ENCODE results near the gene SIX5. TPM values are rescaled to one million over a fixed set of nuclear protein-coding genes. Genes with fewer than 3 reads are reported as not detected.
A peak's percentile ranks its signal among the peaks of the same experiment; 100 is the strongest.

The SIX5 gene
- total RNA-seq, 1 donor from 2014 or later: 11.2 TPM

- no peak overlapping the region for H3K4me3 ChIP-seq (ENCODE audit: low read depth, low read length)
- no peak for TF ChIP-seq CTCF (conservative IDR thresholded peaks at IDR 0.05; ENCODE audit: low read depth, low read length)
- no peak for DNase-seq (ENCODE audit: low read depth)
Measured at GRCh38 chr19:45773384-45773783, 4.3 kb upstream of the SIX5 start.

DNA sequence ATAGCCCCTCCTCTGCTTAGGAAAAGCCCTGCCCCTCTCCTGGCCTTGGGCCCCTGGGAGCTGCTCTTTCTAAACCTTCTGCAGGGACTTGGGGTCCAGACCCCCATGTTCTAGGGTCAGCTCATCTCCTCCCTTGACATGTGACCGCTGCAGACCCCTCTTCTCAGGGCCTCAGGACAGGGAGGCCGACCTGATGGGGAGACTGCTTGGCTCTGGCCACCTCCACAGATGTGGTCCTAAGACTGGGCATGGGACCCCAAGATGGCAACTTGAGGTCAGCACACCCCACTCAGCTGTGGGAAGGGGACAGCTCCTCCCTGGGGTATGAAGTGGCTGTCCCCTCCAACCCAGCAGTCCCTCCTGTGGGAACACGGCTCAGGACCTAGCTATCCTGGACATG, 3.9 kb upstream of the SIX5 start:
- TF ChIP-seq CTCF (conservative IDR thresholded peaks at IDR 0.05; ENCODE audit: low read depth, low read length): no peak
- no peak for DNase-seq (ENCODE audit: low read depth)
- no peak overlapping the region for H3K4me3 ChIP-seq (ENCODE audit: low read depth, low read length)

DNA sequence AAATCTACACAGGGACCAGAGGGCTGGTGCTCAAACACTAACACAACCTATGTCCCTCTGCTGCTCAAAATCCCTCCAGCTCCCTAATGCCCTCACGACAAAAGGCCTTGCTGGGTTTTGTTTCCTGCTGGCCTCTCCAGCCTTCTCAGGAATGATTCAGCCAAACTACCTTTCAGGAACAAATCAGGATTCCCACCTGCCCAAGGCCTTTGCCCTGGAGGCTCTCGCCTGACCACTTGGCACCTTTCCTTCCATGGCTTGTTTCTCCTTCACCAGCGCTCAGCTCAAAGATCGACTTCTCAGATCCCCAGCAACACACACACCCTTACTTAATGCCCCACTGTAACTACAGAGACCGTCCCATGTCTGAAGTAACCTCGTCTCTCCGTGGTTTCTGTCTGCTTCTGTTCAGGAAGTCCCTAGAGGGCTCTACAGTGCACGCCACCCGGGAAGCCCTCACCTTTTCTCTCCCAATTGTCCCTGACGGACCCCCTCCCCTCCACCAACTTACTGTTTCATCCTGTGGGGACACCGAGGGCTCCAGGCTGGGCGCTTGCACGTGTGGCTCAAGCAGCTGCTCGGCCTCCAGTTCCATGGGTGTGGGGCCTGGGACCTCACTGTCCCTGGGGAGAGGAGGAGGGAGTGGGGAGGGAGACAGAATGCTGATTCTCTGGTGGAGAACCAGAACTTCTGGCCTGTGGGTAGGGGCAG, 3.2 kb upstream of the SIX5 start:
- no peak for DNase-seq (ENCODE audit: low read depth)
- no peak for TF ChIP-seq CTCF (conservative IDR thresholded peaks at IDR 0.05; ENCODE audit: low read depth, low read length)
- H3K4me3 ChIP-seq (ENCODE audit: low read depth, low read length): no peak overlapping the region

GRCh38 chr19:45771311-45771933, 2.4 kb upstream of the SIX5 start:
- peak overlapping the region; percentile 54 for H3K4me3 ChIP-seq (ENCODE audit: low read depth, low read length)
- TF ChIP-seq CTCF (conservative IDR thresholded peaks at IDR 0.05; ENCODE audit: low read depth, low read length): no peak
- DNase-seq (ENCODE audit: low read depth): no peak

DNA sequence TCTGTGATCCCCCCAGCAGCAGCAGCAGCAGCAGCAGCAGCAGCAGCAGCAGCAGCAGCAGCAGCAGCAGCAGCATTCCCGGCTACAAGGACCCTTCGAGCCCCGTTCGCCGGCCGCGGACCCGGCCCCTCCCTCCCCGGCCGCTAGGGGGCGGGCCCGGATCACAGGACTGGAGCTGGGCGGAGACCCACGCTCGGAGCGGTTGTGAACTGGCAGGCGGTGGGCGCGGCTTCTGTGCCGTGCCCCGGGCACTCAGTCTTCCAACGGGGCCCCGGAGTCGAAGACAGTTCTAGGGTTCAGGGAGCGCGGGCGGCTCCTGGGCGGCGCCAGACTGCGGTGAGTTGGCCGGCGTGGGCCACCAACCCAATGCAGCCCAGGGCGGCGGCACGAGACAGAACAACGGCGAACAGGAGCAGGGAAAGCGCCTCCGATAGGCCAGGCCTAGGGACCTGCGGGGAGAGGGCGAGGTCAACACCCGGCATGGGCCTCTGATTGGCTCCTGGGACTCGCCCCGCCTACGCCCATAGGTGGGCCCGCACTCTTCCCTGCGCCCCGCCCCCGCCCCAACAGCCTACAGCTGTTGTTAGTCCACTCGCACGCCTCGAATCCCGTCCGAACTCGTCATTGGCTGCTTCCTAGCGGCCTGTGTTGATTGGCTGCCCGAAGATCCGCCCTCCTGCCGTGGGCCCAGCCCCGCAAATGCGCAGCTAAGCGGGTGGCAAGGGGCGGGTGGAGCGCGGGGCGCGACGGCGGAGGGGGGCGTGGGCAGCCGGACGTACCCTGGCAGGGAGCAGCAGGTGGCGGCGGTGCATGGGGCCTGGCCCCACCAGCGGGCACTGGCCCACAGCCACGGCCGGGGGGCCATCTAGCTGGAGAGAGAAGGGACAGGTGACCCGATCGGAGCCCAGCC, 1.4 kb upstream of the SIX5 start:
- H3K4me3 ChIP-seq (ENCODE audit: low read depth, low read length): peak overlapping the region; percentile 61
- TF ChIP-seq CTCF (conservative IDR thresholded peaks at IDR 0.05; ENCODE audit: low read depth, low read length): peak; percentile 83
- peak; percentile 78 for DNase-seq (ENCODE audit: low read depth)

- DNase-seq (ENCODE audit: low read depth): no peak
- peak overlapping the region; percentile 61 for H3K4me3 ChIP-seq (ENCODE audit: low read depth, low read length)
- no peak for TF ChIP-seq CTCF (conservative IDR thresholded peaks at IDR 0.05; ENCODE audit: low read depth, low read length)
Measured at GRCh38 chr19:45769821-45770191, 754 bp upstream of the SIX5 start.
